Progenitor cell of endocrine pancreas (in vitro differentiated cells): Measurements from ENCODE around the gene ADCY10. TPM values are rescaled to one million over a fixed set of nuclear protein-coding genes. Genes with fewer than 3 reads are reported as not detected.
A peak's percentile ranks its signal among the peaks of the same experiment; 100 is the strongest.
"Not testable (repeated sequence)": the region's sequence is repeated elsewhere in the genome, so short reads cannot be mapped to it uniquely, and the experiment has no call there.

ENCODE experiments used
- DNase-seq: peaks from one replicate; pipeline ENCODE4 v3.0.0; 2021; ENCODE audit warnings: low spot score; ENCODE audit not compliant: unreplicated experiment
- H3K27ac Mint-ChIP-seq: 2 replicates; pipeline ENCODE4 v1.8.0; 2021; ENCODE audit warnings: mild to moderate bottlenecking, moderate library complexity, mixed read lengths
- H3K27me3 Mint-ChIP-seq: 2 replicates; pipeline ENCODE4 v1.8.0; 2021; ENCODE audit warnings: mixed read lengths
- H3K36me3 Mint-ChIP-seq: 2 replicates; pipeline ENCODE4 v1.8.0; 2022; ENCODE audit warnings: mixed read lengths; ENCODE audit not compliant: insufficient read depth
- H3K4me1 Mint-ChIP-seq: 2 replicates; pipeline ENCODE4 v1.8.0; 2021; ENCODE audit warnings: low read depth, mixed read lengths
- H3K4me3 Mint-ChIP-seq: 2 replicates; pipeline ENCODE4 v1.8.0; 2021; ENCODE audit warnings: low read depth, mild to moderate bottlenecking, moderate library complexity, mixed read lengths
- H3K9me3 Mint-ChIP-seq: 2 replicates; pipeline ENCODE4 v1.8.0; 2021; ENCODE audit warnings: low read depth, mixed read lengths
- CTCF ChIP-seq: fragments of 200-600 bp; sonication (generic); IDR thresholded peaks from one replicate; pipeline ENCODE4 v1.5.0; 2021; ENCODE audit warnings: antibody characterized with exemption, mild to moderate bottlenecking; ENCODE audit not compliant: unreplicated experiment
- total RNA-seq: library from RNA; stranded (reverse); gene quantifications from 2 replicates; pipeline ENCODE4 v1.2.1, GENCODE V29; 2021

ADCY10 gene
- total RNA-seq, 1 donor from 2014 or later = 0.60 TPM

- Mint-ChIP-seq H3K27me3 (no peaks in the 10 kb centered on the region), H3K9me3 (no peaks in the 10 kb centered on the region), H3K4me3 (no peak overlapping the region), H3K36me3 (no peaks in the 10 kb centered on the region), H3K27ac (no peak overlapping the region), H3K4me1 (peaks cover 13% of the 10 kb centered on the region)
- no peak for DNase-seq
- no peak for TF ChIP-seq CTCF
Measured at GRCh38 chr1:167832693-167833092, 81.2 kb downstream of the ADCY10 start.

- DNase-seq, H3K27ac Mint-ChIP-seq, H3K36me3 Mint-ChIP-seq, H3K9me3 Mint-ChIP-seq, H3K4me3 Mint-ChIP-seq, H3K27me3 Mint-ChIP-seq: not testable (repeated sequence)
- peaks cover 13% of the 10 kb centered on the region for H3K4me1 Mint-ChIP-seq
Measured at GRCh38 chr1:167830668-167831067, 83.3 kb downstream of the ADCY10 start.

- Mint-ChIP-seq H3K27me3 (no peaks in the 10 kb centered on the region), H3K27ac (peak overlapping the region; percentile 30), H3K9me3 (no peaks in the 10 kb centered on the region), H3K4me3 (no peak overlapping the region), H3K36me3 (no peaks in the 10 kb centered on the region), H3K4me1 (peaks cover 13% of the 10 kb centered on the region)
- no peak for TF ChIP-seq CTCF
- DNase-seq = no peak
Measured at GRCh38 chr1:167829868-167830267, 84.1 kb downstream of the ADCY10 start.

- no peak for DNase-seq
- no peak for TF ChIP-seq CTCF
- Mint-ChIP-seq H3K27ac (no peak overlapping the region), H3K36me3 (no peaks in the 10 kb centered on the region), H3K27me3 (no peaks in the 10 kb centered on the region), H3K9me3 (no peaks in the 10 kb centered on the region), H3K4me1 (peaks cover 26% of the 10 kb centered on the region), H3K4me3 (no peak overlapping the region)
Measured at GRCh38 chr1:167826127-167826526, 87.8 kb downstream of the ADCY10 start.

GRCh38 chr1:167825419-167826079, 88.4 kb downstream of the ADCY10 start:
- TF ChIP-seq CTCF = no peak
- peak overlapping the region; percentile 41 for H3K27ac Mint-ChIP-seq
- no peaks in the 10 kb centered on the region for H3K27me3 Mint-ChIP-seq
- H3K4me1 Mint-ChIP-seq = peaks cover 22% of the 10 kb centered on the region
- DNase-seq = no peak
- H3K9me3 Mint-ChIP-seq = no peaks in the 10 kb centered on the region
- H3K4me3 Mint-ChIP-seq = no peak overlapping the region
- H3K36me3 Mint-ChIP-seq = no peaks in the 10 kb centered on the region

- peaks cover 3% of the 10 kb centered on the region for H3K9me3 Mint-ChIP-seq
- H3K4me3 Mint-ChIP-seq = no peak overlapping the region
- H3K36me3 Mint-ChIP-seq = peaks cover 1% of the 10 kb centered on the region
- no peak for DNase-seq
- TF ChIP-seq CTCF = no peak
- H3K27ac Mint-ChIP-seq = no peak overlapping the region
- peaks cover 16% of the 10 kb centered on the region for H3K4me1 Mint-ChIP-seq
- no peaks in the 10 kb centered on the region for H3K27me3 Mint-ChIP-seq
Measured at GRCh38 chr1:167824163-167824794, 89.7 kb downstream of the ADCY10 start.
